NCI-H2227 treated with DMSO at 0.1 percent for 48 hours (cell line): ENCODE measurements around the gene MTUS2.

ENCODE experiments used
- DNase-seq: peaks from one replicate; lab custom pipeline; 2025; lab: John Stamatoyannopoulos, UW

MTUS2 gene

DNA sequence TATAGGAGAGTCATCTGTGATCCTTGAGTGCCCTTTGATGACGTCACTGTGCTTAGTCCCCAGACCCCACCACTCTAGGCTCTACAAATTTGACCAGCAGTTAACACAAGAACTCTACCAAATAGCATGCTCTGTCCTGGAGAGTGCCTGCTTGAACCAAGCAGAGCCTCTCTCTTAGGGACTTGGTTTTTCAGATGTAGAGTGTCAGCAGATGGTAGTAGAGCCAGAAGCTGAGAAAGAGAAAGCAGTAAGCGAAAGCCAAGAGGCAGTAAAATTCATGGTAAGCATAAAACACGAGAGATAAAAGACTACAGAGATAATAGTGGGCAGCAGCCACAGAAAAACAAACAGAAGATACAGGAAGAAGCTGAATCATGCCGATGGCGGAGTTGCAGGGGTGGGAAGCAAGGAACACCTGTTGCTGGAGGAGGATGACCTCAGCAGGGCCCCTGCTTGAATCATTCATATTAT lies 582.1 kb downstream of the MTUS2 start:
- DNase-seq = no peak

DNA sequence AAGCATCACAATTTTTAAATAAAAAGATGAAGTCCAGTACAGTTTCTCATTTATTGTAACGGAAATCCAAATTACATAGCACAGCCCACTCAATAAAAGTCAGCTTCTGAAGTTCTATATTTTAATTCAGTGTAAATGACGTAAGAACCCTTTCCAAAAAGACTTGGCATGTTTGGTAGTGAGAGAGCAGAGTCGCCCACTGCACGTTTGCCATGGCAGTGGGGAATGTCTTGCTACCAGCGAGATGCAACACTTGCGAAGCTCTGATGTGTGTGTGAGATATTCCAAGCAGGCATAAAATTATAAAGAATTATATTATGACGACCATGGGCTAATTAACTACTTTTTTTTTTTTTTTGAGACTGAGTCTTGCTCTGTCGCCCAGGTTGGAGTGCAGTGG lies 585.3 kb downstream of the MTUS2 start:
- DNase-seq = no peak

DNA sequence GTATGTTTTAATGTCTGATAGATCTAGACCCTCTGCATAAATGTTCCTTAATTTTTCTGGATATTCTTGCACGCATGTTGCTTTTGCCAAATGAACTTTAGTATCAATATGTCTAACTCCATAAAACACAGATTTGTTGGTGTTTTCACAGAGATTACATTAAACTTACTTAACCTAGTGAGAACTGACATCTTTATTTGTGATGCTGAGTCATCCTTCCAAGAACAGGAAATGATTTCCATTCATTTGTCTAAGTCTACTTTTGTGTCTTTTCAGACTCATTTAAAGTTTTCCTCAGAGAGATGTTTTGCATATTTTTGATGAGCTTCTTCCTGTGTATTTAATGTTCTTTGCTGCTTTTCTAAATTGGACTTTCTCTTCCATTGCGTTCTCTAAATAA lies 591.3 kb downstream of the MTUS2 start:
- no peak for DNase-seq

DNA sequence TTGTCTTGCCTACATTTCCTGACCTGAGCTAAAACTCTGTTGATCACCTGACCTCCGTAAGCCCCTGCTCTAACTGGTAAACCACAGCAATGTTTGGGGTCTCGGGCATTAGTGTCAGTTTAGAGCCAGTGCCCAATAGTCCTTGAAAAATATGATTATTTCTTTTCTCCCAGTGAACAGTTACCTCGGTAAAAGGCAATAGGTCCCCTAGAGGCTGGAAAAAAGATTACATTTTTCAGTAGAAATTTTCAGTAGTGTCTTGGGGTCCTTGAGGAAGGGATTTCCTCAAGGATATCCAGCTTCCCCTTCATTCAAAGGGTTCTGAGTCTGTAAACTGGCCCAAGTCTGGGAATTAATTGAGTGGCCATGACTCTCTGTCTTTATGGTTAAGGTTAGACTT lies 597.9 kb downstream of the MTUS2 start:
- no peak for DNase-seq

DNA sequence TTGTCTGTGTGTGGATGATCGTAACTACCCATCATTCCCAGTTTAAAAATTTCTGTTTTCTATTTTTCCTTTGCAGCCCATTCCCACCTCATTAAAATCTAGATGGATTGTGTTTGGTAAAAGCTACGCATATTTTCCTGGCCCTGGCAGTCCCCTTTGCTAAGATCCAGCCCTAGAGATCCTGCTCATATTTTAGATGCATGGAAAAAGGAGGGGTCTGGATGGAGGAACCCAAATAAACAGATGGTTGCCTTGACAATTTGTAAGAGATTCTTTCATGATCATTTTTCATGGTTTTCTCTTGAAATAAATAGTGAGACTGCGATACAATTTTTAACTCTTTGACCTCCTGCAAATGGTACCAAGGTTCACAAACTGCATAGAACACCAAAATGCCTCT lies 601.0 kb downstream of the MTUS2 start:
- no peak for DNase-seq

DNA sequence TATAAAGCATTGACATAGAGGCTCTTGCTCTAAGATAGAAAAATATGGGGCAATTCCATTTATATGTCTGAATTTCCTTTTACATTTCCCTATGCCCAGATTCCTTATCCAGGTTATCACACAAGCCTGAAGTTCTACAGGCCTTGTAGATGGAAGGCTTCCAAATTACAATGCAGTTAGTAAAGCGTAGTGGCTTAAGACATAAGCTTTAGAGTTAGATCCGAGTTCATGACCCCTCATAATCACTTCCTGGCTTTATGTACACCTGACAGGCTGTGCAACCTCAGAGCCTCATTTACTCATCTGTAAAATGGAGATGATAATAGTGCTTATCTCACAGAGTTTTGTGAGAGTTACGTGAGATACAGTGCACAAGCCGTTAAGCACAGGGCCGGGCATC lies 601.9 kb downstream of the MTUS2 start:
- no peak for DNase-seq

DNA sequence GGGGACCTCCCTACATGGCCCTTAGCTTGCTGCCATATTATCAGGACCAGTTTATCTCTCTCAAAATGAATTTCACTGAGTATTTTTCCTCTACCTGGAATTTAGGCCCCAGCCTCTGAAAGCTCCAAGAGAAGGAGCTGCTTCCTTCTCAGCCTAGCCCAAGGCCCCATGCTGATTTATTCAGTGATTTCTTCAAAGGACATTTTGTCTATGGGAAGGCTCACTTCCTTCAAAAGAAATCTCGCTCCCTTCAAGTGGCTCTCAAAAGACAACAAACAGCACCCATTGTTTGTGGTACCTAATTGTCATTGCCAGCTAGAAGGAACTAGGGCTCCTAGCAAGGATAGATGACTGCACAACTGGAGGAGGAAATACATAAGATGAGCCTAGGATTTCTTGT lies 602.9 kb downstream of the MTUS2 start:
- no peak for DNase-seq

DNA sequence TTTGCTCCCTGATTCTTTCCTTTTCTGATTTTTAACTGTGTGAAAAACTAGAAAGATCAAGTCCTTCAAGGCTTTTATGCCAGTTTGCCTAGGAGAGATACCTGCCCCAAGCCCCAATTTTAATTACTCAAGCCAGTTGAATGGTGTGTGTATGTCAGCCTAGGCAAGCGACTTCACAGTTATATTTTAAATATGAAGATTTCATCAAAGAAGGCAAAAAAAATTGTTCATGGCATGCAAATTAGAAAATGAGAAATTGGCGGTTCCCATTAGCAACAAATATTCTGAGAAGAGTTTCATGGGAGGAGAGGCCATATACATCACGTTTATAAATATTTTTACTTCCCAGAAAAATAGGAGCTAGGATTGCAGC lies 607.8 kb downstream of the MTUS2 start:
- no peak for DNase-seq

DNA sequence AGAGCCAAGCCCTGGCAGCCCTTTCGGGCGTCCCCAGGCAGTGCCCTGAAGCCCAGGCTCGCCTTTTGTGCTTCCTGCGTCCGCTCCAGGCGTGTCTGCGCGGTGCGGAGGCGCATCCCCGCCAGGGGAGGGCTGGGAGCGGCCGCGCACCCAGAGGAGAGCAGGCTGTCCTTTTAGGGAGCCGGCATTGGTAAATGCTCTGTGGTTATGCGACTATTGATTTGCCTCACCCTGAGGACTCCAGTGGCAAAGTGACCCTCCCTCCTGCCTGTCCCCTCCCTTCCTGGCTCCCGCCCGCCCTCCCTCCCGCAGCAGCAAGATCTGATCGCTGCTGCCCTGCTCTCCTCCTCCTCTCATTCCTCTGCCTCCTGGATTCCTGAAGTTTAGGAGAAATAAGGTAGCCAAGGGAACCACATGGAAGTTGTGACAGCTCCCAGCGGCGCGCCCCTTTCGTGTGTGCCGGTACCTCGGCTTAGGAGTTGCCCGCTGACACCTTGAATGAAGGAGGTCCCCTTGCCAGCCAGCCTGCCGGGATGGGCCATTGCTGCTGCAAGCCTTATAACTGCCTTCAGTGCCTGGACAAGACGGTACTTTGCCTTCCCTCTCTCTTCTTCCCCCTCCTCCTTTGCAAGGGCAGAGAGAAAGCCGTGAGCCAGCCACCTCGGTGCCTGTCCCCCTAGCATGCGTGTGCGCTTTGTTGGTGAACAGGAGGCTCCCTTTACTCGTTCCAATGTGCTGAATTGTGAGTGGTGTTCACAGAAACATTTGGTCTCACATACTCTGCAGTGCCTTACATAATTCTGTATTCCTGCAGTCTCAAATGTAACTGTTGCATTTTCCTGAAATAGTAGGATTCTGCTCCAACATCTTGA lies 608.4 kb downstream of the MTUS2 start:
- DNase-seq = no peak

DNA sequence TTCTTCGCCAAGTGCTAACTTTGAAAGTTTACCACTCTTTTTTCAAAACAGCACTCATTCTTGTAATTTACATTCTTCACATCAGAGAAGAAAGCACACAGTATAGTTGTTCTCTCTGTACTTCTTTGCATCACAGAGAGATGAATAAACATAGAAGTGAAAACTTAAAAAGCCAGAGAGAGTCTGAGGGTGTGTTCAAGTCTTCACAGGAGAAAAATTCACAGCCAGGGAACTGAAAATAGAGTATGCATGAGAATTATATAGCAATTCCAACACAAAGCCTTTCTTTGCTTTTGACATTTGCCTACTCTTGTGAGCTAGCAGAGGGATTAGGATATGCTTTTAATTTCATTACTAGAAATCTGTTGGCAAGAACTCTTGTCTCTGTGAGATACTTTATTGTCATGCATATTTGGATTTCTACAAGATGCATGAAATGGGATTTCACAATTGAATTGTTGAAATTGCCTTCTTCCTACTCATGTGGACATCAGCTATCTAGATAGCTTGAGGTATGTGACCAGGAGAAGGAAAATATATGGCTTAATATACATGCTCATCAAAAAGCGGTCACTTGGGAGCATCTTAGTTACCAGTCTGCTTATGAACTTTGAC lies 609.3 kb downstream of the MTUS2 start:
- no peak for DNase-seq

DNA sequence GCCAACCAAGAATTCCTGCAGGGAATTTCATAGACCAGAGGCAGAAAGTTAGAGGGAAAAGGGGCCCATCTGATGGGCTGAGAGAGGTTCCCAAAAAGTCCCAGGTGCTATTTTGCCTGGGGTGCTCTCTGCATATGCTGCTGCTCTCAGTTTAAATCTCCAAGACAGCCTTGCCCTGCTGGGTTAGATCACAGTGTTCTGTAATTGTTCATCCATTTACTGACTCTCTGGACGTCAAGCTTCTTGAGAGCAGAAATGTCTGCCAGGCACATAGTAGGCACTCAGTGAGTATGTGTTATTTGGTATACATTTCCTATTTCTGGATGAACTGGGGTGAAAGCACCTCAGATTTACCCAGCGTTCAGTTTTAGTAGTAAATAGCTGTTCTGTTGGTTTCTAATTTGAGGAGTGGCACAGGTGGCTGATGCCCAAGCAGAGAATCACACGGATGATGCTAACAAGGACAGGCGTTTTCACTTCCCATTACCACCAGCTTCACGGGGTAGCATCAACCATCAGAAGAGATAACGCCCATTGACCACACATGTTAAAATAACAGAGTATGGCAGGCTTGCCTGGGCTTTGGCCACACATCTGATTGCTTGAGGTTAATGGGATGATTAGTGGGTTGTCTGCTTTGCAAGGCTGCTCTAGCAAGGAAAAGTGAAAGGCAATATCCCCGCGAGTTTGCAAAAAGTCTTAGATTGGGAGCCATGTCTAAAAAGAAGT lies 614.2 kb downstream of the MTUS2 start:
- no peak for DNase-seq

DNA sequence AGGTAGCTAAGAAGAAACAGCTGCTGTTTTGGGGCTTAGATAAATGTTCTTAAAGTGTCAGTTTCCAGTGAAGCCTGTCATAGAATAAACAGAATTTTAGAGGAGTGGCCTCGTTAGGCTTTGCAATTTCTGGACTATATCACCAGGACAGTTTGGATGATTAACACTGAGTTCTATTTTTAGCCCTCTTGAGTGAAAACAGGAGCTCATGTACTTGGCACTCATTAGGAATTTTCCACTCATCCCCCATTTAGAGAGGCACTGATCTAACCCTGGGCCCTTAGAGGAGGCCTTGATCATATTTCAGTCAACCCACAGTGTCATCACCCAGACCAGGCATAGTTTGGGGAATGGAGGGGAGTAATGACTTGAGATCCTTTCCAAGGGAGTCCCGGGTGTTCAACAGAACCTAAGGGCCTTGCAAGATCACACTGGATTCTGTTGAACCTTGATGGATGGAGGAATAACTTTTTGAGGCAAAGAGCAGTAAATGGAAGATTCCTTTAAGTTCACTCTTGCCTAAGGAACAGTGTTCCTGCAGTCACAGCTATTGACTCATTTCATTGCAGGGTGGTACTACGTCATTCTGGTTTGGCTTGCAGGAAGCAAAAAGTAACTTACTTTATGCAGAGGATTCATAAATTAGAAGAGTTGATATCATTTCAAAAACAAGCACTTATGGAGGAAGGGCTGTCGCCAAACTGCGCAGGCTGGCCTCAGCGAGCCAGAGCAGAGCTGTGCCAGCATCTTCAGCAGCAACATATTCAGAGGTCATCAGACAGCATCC lies 615.2 kb downstream of the MTUS2 start:
- DNase-seq = no peak

DNA sequence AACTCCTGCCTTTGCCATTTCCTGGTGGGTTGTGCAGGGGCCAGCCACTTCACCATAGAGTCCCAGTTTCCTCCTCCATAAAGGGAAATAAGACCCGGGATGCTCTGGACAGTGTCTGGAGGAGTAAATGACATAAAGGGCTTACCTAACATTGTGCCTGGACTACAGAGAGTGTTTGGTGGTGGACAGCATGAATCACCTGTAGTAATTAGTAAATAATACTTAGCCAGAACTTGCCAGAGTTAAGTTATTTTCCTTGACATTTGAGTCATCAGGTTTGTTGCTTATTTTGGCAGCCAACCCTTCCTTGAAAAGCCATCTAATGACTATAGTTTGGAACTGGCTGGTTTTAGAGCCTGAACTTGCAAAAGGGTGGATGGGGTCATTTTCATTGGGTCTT lies 616.2 kb downstream of the MTUS2 start:
- no peak for DNase-seq

DNA sequence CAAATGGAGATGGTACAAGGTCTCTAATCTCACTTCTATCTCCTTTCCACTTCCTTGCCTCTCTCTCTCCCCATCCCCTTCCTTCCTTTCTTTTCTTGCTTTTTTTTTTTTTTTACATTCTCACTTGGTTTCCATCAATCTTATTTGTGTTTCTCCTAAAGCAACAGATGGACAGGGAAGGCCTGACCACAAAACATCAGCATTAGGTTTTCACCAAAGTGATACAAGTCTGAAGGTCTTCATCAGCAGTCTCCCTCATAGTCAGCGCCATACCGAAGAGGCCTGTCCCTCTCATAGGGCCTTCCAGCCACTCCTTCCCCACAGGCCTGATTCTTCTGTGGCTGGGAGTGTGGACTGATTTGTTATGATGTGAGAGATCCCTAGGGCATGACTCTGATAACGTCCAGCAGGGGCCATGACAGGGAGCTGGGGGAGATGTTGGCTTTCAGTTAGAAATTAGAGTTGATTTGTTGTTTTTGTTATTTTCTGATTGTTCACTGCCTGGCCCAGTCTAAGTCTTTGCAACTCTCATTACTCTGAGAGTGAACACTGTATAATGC lies 616.7 kb downstream of the MTUS2 start:
- no peak for DNase-seq

DNA sequence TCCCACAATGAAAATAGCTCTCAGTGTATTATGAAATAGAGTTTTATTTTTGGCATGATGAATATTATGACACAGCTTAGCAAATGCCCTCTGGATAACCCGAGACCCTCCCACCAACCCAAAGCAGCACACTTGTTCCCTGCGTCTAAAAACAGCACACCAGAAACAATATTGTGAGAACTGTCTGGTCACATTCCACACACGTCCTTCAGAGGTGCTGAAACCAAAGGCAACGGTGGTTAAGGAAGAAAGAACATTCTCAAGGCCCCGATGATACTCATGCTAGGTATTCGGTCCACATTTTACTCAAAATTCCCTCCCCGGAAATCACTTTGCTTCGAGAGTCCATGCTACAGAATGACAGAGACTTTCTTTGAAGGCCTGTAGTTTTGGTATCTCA lies 618.6 kb downstream of the MTUS2 start:
- DNase-seq = no peak

DNA sequence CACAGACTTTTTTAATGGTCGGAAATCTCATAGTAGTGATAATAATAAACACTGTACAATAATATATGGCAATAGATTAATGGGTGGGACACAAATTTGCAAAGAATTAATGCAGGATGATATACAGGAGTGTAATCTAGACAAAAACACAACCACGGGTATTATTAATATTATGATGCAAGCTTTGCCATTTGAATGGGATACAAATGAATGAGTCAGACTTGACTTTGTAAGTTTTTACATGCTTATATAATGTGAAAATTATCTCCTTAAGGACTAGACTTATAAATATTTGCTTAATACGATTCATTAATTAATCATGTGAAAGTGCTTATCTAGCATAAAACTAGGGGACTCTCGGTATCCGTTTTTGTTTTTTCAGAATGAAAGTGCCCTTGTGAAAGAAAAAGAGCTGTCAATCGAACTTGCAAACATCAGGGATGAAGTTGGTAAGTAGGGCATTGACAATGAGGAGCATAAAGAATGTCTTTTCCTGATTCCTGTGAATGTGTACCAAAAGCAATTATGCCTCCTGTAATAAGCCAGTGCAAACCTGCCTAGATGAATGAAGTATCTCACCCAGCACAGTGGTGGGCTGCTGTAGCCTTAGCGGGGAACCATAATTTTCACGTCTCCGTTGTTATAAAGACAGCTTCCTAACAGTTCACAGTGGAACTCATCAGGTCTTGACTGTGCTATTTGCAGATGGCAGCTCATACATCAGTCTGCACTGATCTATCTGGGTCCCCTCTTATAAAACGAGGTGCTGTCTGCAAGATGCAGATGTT lies 619.7 kb downstream of the MTUS2 start:
- DNase-seq = no peak

DNA sequence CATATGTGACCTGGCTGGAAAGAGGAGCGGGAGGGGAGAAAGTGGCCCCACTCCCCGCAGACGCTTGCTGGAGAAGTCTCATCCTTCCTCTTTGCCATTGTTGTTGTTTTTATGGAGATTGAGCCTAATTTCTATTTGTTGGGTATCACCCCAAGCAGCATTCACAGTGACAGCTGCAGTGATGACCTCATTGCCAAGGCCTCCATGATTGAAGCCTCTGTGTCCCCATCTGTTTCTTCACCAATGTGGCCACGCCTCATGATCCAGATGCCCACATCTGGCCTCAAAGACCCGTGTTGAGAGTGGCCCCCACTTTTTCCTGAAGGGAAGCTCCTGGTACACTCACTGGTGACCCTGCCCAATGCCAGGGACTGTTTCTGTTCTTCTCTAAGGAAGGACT lies 621.2 kb downstream of the MTUS2 start:
- no peak for DNase-seq

DNA sequence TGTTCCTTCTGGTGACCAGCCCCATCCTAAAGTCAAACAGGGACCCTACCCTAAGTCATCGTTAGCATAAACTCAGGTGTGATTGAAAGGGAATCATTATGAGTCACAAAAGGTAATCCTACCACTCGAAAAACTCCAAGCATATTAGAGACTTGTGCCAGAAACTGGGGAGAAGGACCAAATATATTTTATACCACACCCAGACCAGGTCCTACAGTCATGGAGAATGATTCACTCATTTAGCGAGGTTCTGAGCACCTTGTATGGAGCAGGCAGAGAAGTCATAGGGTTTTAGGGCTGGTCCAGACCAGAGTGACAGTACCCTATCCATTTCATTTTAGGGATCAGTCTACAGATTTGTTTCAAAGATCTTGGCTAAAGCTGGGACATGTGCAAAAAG lies 625.9 kb downstream of the MTUS2 start:
- DNase-seq = no peak

DNA sequence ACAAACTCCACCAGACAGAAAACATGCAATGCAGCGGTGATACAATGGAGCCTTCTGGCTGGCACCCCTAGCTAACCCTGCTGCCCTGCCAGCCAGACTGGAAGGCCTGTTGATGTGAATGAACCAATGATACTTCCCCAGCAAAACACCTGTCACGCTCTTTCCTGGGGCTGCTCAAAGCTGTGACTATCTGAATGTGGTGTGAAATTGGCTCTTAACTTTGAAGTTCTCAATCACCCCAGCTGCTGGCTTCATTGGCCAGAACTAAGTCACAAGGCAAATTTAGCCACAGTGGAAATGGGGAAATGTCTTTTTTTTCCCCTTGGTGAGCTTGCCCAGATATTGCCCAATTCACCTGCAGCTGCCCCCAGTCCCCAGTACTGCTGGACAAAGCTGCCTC lies 628.0 kb downstream of the MTUS2 start:
- DNase-seq = no peak

DNA sequence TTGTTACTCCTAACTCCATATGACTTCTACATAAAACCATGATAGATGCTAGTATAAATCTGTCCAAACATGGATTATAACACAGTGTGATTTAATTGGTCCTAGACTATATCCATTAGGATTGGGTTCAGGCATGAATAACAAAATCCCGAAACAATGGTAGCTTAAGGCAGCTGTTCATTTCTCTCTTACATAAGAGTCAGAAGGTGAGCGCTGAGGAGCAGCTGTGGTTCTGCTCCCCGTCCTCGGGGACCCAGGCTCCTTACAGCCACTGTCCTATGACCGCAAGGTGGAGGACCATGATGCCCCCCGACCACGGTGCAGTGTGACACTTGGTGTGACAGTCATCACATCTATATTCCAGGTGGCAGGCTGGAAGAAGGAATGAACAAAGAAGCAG lies 629.6 kb downstream of the MTUS2 start:
- DNase-seq = no peak

DNA sequence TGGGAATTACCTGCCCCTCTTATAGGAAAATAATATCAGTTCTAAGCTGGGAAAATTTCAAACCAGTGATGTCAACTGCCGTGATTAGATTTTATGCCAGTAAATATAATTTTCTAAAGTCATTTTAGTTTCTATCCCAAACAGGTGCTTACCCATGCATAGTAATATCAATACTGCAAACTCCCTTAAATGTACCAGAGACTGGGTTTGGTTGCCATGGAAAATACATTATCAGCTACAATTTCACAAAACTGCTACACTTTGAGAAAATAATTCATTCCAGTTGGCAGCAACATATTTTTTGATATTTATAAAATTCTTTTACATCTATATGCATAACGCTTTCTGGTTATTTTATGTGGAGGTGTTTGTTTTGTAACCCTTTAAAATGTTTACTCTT lies 631.8 kb downstream of the MTUS2 start:
- DNase-seq = no peak
